Stimulated activated CD4-positive, alpha-beta T cell treated with anti-CD3 and anti-CD28 coated beads, Interleukin-2, amount 100 ng/mL, for 24 hours (primary cell): ENCODE results near the gene FEZF1.

Experiments
- DNase-seq, 2 donors: peaks; one replicate each; pipeline ENCODE4 v3.0.0-alpha.2; 2020

Gene FEZF1

GRCh38 chr7:122261442-122261841, 43.1 kb downstream of the FEZF1 start:
- no peak for DNase-seq

GRCh38 chr7:122261016-122261415, 43.5 kb downstream of the FEZF1 start:
- DNase-seq, result no peak

- no peak for DNase-seq
Measured at GRCh38 chr7:122260336-122260735, 44.2 kb downstream of the FEZF1 start.

GRCh38 chr7:122258971-122259370, 45.6 kb downstream of the FEZF1 start:
- DNase-seq, result no peak

- DNase-seq, result no peak
Measured at GRCh38 chr7:122257056-122257455, 47.5 kb downstream of the FEZF1 start.

- DNase-seq, result no peak
Measured at GRCh38 chr7:122256046-122256445, 48.5 kb downstream of the FEZF1 start.

GRCh38 chr7:122255454-122255853, 49.1 kb downstream of the FEZF1 start:
- no peak for DNase-seq
